HG02759 (cell line): ENCODE results near the gene PLA2R1.

Experiments used
- ATAC-seq: cut with Tn5 transposase; IDR thresholded peaks from one replicate; pipeline ENCODE4 v1.9.1; 2021; ENCODE audit warnings: mild to moderate bottlenecking, moderate library complexity; ENCODE audit not compliant: unreplicated experiment

PLA2R1 gene

DNA sequence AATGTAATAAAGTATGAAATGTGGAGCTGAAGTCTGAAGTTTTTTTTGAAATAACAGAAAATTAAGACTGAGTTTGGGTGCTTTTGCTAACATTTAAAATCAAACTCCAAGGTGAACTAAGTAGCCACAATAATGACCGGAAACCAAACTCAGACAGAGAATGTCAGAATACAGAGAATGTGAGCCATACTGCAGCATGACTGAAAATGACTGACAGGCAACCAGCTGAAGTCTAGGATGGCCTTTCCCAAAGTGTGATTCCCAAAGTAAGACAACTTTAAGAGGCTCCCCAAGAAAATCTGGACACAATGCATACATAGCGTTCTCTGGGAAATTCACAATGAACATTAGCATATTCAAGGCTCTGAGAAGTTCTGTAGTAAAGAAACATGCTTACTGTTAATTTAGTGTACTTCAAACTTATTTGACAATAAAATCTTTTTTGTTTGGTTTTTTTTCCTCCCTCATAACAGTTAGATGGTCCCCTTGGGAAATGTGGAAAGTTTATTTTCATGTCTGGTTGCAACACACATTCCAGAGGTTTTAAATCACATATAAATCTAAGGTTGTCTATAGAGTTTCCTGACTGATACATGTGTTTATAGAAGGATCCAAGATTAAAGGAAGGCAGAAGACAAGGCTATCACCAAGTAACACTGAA is 28.6 kb downstream of the PLA2R1 start:
- no peak for ATAC-seq

GRCh38 chr2:160029270-160029628 is 33.2 kb downstream of the PLA2R1 start:
- ATAC-seq, result no peak

DNA sequence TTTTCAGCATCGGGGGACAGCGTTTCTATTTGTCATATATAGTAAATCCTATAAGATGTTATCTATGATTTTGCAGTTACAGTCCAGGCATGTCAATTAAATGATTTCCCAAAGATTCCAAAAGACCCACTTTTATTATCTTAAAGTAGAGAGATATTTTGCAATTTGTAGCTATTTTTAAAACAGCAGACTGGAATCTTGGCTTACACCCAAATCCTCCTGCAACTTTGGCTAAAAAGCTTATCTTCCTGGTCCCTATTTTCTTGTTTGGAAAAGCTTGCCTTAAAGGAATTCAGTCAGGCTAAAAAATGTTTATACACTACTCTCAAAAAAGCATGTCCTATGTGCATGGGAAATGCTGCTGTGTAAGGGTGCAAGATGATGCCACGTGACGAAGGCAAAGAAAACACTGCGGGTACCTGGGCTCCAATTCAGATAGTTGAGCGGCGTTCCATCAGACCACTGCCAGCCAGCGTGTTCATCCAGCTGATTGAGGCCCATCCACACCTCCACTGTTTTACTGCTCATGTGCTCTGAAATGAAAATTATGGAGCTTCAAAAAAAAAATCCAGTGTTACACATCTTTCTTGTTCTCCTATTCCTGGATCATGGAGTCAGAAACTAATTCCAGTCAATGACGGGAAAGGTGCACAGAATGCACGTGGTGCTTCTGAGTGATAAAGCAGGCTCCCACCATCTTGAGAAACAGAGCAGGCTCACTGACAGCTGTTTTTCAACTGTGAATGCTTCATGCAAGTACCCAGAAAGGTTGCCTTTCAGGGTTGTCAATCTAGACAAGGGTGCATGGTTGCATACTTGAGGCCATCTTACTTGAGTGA is 33.8 kb downstream of the PLA2R1 start:
- ATAC-seq, result no peak

GRCh38 chr2:160022162-160022561 is 40.3 kb downstream of the PLA2R1 start:
- no peak for ATAC-seq

DNA sequence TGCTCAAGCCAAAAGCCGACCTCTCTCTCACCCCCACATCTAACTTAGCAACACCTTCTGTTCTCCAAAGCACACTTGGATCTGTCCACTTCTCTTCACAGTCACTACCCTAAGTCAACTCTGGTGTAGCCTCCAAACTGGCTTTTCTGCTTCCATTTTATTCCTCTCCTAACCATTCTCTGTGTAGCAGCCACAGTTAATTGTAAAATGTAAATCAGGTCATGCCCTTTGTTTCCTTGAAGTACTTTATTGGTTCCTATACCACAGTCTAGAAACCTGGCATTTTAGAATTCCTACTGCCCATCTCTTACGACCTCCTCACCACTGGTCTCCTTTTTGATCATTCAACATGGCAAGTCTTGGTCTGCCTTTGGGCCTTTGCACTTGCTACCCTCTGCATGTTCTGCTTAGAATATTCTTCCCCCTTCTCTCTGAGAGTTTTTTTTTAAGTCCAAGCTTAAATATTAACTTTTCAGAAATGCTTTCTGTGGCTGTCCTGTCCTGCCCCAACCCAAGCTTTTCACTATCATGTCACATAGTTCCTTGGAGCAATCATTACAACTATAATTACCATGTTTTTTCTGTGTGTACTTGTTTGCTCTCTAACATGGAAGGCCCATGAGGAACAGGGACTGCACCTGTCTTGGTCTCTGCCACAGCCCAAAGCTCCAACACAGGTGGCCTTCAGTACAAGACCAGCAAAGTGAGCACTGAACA is 42.9 kb downstream of the PLA2R1 start:
- ATAC-seq, result no peak

DNA sequence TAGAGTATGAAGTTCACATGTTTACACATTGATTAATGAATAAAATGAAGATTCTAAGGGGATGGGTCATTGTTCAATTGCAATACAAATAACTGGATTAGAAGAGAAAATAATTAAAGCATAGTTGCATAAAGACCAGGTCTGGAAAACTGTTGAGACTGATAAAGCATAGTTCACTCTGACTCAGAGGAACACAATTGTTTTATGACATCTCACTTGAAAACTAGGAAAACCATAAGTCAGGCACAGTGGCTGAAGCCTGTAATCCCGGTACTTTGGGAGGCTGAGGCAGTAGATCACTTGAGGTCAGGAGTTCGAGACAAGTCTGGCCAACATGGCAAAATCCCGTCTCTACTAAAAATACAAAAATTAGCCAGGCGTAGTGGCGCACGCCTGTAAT is 46.7 kb downstream of the PLA2R1 start:
- ATAC-seq, result no peak

- ATAC-seq, result no peak
Observed at GRCh38 chr2:160014227-160014626, 48.2 kb downstream of the PLA2R1 start.

DNA sequence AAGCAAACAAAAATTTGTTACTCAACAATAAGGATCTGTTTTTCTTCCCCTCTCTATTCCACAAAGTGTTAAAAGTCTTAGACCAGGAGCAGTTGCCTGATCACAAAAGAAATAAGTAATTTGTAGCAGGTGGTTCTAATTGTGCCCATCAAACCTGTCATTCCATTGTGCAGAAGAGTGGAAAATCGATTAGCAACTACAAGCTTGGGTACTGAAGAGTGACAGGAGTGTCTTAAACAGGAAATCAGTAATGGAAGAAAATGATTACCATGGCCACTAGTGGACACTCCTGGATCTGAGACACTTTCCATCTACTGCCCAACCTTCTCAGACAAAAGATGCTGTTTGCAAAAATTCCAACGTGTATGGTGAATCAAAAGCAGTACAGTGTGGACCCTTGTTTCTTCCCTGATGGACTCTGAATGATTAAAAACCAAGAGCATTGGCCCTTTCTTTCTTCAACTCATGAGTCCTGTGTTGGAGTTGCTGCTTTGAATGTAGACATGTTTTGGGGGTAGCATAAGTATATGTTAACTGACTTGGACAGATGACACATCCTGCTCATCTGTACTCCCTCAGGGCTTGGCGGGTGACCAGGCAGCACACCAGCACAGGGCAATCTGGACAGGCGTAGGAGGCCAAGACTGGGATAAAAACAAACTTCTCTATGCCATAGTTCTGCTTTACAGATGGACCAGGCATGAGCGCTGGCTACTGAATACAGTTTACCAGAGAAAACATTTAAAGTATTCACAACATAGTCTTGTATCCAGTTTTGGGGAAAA is 51.9 kb downstream of the PLA2R1 start:
- ATAC-seq, result no peak

DNA sequence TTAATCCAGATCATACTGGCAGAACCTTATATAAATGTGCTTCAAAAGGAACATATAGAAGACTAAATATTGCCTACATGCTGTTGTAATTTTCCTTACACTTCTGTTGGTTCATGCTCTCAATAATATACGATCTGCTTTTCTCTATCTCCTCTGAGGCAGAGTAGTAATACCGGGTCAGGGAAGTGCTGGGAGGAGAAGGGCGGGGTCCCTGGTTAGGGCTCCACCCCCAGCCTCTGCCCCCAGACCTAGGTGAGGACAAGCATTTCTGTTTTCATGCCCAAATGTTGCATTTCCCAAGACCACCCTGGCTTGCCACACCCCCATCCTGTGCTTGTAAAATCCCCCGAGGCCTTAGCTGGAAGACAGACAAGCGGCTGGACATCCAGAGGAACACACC is 55.3 kb downstream of the PLA2R1 start:
- ATAC-seq, result no peak

- no peak for ATAC-seq
Observed at GRCh38 chr2:160006475-160006874, 55.9 kb downstream of the PLA2R1 start.

GRCh38 chr2:160005908-160006307 is 56.5 kb downstream of the PLA2R1 start:
- ATAC-seq, result no peak

DNA sequence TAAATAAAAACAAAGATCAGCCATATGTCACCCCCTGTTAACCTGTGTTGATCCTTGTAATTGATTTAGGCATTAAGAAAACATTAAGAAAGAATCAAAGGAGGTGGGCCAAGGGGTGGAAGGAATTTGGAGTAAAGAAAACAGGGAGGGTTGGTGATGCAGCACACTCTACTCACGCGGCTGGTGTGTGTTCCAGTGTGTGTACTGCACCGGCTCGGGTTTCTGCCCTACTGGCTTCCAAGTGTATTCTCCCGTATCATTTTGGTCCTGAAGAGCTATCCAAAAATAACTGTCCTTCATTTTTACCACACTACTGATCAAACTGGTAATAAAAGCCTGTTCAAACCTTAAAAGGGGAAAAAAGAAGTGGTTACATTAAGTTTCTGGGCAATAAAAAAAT is 56.9 kb downstream of the PLA2R1 start:
- ATAC-seq, result no peak

GRCh38 chr2:159998961-159999360 is 63.5 kb downstream of the PLA2R1 start:
- no peak for ATAC-seq

DNA sequence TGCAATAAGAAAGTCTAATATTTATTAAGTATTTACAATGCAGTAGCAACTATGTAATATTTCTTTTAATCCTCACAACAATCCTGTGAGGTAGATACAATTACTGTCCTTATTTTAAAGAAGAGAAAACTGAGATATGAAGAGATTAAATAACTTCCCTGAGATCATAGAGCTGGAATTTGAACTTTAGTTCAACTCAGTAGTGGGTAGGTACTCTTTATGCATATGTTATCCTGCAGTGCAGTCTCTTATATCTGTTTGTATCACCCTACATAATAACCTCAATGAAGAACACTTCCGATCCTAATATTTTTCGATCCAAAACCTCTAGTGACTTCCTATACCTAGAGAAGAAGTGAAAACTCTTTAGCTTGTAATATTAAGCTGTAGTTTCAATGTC is 64.2 kb downstream of the PLA2R1 start:
- ATAC-seq, result no peak

- no peak for ATAC-seq
Observed at GRCh38 chr2:159996792-159997546, 65.4 kb downstream of the PLA2R1 start.

GRCh38 chr2:159995038-159995437 is 67.4 kb downstream of the PLA2R1 start:
- no peak for ATAC-seq

DNA sequence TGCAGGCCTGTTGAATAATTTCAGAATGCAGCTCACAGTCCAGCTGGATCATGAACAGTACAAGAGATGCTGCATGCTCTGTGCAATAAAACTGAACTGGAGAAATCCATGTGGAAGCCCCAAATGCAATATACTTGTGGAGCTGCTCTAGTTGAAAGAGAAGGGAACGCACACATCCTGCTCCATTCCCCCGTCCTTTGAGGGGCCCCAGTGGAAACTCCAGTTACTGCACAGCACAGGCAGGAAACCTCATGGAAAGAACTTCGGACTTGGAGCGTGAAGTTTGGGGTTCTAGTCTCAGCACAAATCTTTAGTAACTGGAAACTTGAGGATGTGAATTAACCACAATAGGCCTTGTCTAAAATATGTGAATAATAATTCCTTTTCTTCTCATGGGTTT is 73.2 kb downstream of the PLA2R1 start:
- no peak for ATAC-seq

- ATAC-seq, result no peak
Observed at GRCh38 chr2:159988412-159988970, 73.9 kb downstream of the PLA2R1 start.

GRCh38 chr2:159987181-159987580 is 75.2 kb downstream of the PLA2R1 start:
- no peak for ATAC-seq

DNA sequence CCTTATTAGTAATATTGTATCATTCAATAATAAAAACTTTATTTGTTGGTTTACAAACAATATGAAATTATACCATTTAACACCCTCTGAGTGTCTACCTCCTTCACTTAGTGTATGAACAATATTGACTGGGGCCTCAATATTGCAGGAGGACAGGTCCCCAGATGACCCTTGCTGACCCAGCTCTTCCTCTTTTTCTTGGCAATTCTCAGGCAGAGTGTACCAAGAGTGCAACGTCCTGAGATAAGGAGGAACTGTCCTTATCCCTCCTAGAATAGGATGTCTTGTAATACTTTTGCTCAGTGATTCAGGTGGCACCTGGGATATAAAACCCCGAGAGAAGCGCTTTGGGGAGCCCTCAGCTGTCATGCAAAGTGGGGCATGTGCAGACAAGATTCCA is 76.8 kb downstream of the PLA2R1 start:
- ATAC-seq, result no peak
